ENCODE results near the gene KIF5C.

The KIF5C gene

DNA sequence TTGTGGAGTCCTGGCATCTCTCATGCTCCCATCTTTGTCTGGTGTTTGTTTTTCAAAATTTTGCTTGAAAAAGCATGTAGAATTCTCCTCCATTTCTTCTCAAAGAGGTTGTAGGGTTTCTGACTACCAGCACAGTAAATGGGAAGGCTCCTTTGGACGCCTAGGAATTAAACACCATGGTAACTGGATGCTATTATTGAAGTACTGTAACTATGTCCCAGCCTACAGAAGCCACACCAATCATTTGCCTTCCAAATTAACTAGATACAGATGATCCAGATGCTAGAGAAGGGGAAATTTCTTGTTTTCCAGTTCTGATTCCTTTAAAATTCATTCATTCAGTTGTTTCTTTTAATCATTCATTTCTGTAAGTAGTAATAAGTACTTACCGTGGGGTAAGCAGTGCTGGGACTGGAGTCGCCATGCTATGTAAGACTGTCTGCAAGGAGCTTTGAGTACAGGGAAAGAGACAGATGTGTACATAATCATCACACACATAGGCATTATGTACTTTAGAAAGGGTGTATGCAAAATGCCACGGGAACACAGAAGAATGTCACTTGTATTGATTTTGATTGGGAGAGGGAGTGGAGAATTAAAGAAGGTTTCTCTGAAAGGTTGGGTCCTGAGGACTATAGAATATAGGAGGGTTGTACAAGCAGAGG, 49.6 kb downstream of the KIF5C start:
- no peak for DNase-seq

DNA sequence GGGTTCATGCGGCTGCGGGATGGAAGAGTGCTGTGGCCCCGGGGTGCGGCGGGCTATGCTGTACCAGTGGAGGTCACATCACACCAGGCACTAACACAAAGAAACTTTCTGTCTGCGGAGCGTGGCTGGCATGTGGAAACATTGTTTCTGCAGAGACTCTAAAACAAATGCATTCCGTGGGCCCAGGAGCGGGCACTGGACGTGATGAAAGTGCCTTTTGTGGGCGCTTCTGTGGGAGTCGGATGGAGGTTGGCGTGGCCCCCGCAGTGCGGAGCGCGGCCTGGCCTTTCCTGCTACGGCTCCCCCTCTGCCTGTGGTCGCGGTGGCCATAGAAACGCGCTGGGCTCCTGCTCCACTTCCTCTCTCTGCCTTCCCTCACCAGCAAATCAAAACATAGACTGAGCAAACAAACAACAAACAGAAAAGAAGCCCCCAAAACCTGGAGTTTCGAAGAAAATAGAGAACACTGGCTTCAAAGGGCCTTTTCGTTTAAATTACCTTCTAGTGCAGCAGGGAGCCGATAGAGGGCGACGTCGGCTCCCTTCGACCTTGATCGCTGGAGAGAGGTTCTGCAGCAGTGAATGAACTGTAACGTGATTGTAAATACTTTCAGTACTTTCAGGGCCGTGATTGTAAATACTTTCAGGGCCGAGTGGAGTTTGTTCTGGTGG, 51.4 kb downstream of the KIF5C start:
- peak in 46 of 58 donors; percentile 23 to 83 (median 62) for DNase-seq

DNA sequence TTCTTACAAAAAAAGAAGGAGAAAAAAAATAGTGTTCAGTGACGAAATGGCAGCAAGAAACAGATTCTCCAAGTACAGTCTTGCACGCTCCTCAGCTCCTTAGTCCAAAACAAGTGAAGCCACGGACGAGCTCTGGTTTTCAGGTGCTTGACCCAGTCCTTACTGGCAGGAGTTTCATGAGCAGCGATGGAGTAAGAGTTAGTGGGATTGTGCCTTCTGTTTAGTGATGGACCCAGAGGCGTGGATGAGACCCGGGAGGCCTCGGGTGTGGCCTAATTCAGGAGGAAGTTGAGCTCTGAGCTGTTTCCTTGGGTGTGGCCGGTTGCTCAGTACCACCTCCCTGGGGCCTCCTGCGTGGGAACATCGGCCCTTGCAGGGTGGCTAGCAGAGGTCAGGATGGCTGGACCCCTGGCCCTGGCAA, 52.0 kb downstream of the KIF5C start:
- DNase-seq, result no peak

DNA sequence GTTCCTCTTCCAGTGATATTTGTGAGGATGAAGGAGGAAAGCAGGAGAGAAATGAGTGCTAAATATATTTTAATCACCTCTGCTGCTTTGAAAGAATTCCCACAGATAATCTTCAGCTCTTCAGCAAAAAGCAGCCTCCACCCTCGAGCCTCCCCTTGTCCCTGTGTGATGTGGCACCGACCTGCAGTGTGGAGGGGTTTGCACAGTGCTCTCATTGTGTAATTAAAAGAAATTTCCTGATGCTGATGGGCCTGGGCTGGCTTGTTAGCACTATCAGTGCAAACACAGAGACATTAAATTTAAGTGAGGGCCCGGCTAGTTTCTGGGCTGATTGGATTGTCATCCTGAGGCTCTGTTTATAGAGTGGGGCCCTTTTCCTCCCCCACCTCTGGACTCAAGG, 53.4 kb downstream of the KIF5C start:
- peak in 1 of 58 donors; percentile 20 for DNase-seq

DNA sequence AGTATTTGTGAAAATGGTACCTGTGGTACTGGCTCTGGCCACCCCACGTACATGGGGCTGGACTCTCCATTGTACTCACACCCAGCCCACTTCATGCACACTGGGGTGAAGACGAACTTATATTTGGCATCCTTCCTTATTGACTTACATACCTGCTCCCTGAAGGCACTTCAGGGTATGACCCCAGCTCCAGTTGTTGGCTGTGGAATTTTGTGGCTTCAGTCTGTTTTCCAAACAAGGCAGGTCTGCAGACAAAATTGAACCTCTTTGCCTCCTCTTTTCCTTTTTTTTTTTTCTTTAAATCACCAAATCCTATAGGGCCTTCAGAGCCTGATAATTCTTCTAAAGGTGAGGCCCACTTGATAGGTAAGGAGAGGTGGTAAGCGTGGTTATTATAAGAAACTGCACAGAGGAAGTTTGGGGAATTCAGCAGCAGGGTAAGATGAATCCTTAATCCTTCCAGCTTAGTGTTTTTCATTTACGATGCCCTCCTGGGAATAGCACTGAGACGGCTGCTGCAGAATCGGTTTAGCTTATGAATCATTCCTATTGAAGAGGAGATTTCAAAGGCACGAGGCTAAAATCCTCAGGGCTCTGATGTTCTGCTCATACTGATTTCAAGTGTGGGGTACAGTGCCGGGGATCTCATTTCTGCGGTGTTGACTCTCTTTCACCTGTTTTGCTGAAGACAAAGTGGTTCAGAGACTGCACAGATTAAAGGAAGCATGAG, 55.2 kb downstream of the KIF5C start:
- DNase-seq, result no peak

DNA sequence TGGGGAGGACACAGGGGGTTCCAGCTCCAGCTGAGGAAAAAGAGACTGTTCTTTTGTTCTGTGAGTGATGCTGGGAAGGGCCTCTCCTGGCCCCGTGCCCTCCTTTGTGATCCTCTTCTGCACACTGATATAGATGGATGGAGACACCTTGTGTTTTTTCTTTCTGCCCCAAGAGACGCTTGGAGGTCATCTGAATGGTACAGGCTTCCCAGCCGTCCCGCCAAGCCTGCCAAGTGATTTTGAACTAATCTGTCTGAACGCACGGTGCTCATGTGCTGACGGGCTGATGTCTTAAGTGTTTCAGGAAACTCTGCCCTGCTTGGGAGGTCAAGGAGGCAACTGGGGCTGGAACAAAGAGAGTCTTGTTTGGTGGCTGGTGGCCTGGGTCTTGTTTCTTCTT, 57.5 kb downstream of the KIF5C start:
- peak in 9 of 58 donors; percentile 14 to 42 (median 26) for DNase-seq

DNA sequence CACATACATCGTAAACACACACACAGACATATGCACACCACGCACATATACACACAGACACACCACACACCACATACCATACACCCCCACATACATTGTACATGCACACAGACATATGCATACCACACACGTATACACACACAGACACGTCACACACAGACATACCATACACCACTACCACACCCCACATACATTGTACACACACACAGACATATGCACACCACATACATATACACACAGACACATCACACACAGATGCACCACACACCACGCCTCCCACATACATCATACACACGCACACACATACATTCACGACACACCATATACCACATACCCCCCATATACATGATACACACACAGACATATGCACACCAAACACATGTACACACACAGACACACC, 58.4 kb downstream of the KIF5C start:
- DNase-seq, result no peak

DNA sequence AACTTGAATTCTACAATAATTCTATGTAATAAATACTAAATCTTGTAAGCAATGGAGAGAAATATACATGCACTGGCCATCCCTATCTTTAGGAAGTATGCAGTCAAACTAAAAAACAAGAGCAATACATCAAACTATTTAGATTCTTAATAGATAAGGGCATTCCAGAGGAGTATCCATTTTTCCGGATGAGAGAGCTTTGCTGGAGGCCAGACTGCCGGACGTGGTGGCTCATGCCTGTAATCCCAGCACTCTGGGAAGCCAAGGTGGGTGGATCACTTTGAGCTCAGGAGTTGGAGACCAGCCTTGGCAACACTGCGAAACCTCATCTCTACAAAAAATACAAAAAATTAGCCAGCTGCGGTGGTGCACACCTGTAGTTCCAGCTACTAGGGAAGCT, 60.8 kb downstream of the KIF5C start:
- DNase-seq, result no peak

DNA sequence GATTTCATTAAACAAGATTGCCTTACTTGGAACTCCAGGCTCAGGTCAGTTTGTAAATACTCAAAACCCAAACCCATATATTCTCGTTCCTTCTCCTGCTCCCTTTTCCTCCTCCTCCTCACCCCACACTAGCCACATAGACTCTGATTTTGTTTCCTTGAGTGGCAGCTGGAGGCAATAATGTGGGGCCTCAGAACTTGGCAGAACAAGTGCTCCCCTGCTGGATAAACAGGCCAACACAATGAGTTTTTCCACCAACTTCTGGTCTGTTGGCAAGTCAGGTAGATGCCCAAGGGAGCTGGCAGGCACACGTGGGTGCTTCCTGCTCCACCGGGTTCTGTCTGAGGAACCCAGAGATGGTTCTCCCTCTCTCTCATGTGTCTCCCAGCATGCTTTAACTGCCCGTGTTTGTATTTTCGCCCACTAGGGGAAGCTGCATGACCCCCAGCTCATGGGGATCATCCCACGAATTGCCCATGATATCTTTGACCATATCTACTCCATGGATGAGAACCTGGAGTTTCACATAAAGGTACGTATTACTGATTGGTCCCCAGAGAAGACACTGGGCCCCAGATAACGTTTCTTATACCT, 61.9 kb downstream of the KIF5C start:
- peak in 1 of 58 donors; percentile 9 for DNase-seq

DNA sequence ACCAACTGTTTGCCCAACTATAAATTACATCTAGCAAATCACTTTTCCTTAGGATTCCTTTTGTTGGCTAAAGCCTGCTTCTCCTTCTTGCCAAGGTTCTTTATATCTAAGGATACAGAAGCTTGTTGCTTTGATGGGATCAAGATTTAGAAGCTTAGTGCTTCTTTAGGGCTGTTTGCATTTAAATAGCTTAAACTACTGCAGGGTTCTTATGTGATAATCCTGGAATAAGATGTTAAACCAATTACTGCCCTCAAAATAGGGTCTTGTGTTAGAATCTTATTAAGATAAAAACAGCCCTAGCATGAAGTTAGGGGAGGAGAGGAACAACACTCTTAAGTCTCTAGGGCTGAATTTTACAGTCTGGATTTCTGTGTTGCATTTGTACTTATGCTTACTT, 64.2 kb downstream of the KIF5C start:
- DNase-seq, result no peak

DNA sequence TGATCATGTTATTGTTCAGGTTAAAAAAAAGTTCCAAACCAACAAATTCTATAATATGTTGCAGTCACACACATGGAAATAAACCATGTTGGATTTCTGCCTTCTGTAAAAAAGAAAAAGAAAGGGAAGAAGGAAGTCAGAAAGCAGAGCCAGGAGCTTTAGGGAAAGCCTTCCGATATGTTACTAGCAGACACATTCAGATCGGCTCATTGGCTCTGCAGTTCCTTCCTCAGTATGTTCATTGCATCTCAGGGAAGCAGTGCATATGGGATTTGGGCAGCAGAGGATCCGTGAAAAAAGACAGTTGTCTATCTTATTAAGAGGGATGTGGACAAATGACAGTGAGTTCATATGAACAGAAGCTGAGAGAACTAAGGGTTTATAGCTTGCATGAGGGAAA, 68.1 kb downstream of the KIF5C start:
- DNase-seq, result no peak

DNA sequence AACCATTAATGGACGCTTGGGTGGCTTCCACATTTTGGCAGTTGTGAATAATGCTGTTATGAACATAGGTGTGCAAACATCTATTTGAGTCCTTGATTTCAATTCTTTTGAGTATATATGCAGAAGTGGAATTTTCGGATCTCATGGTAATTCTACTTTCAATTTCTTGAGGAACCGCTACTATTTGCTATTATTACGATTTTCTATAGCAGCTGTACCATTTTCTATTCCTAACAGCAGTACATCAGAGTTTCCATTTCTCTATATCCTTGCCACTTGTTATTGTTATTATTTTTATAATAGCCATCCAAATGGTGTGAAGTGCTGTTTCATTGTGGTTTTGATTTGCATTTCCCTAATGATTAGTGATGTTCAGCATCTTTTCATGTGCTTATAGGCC, 69.5 kb downstream of the KIF5C start:
- DNase-seq, result no peak

DNA sequence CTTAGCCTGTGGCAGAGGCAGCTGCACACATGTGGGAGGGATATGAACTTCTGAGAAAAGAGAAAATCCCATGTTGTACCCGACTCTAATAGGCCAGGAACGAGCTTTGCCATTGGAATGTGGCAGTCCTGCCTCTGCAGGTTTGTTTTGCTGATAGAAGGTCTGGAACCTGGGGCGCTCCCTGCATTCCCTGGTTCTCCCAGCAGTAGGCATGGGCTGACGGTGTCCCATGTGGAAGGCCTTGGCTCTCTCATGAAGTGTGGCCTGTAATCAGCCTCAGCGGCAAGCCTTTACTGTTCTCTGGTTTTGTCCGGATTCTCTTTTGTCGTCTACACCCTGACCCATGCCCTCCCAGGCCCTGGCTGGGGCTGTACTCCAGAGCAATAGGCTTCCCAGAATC, 72.3 kb downstream of the KIF5C start:
- no peak for DNase-seq

DNA sequence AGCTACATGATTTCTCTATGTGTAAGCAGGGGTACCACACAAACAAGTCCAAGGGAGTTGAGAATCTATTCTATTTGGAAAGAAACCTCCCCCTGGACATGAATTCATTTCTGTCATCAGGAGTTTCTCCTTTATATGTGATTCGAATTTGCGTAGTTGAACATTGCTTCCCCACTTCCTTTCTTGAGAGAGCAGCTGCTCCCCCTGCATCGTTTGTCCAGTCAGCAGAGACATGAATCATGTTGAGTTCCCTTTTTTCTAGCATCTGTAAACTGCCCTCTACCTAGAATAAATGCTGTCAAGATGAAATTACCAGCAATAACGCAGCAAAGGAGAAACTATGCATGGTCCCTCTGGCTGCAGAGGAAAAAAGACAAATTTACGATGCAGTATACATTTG, 73.8 kb downstream of the KIF5C start:
- peak in 1 of 58 donors; percentile 39 for DNase-seq

DNA sequence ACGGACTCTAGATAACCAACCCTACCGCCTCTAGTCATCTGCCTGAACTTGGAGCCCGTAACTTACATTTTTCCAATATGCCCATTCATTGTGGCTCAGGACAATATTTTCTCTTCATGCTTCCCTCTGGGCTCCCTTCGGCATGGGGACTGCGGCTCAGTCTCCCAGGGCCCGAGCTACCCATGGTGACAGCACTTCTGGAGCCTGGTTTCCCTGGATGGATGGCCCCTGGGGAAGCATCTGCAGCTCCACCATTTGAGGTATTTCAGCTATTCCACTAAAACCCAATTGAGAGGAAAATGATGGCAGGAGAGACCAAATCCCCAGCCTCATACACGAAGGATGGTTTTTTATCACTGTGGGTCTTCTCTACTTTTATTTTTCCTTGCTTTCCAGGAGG, 74.3 kb downstream of the KIF5C start:
- no peak for DNase-seq

DNA sequence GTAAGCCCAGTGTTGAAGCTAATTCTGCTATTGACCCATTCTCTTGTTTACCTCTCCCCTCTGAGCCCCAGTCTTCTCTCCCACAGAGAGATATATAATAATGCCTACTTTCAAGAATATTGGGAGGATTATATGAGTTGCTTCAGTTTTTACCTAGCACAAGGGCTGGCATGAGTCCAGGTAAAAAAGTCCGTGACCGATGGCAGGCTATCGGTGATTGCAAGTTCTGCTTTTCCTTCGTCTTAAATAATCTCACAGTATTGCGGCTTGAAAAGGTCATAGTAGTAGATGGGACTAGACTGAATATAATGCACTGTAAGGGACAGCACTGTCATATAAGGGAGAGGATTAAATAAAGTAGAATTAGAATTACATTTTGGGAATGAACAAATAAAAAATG, 77.6 kb downstream of the KIF5C start:
- no peak for DNase-seq

DNA sequence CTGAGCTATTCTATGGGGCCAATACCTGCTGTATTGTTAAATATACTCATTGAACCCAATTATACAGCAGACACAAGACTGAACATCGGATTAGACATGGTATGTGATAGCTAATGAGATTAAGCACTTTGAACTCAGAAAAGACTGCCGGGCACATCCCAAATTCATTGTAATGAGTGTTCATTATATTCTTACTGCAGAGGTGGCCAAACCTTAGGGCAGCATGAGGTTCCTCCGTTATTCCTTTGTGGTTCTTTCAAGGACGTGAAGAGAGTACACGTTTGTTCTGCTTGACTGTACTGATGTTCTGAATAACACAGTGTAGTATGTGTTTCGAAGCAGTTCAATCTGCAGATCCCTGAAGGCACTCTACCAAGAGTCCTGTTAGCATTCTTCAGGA, 78.4 kb downstream of the KIF5C start:
- no peak for DNase-seq

DNA sequence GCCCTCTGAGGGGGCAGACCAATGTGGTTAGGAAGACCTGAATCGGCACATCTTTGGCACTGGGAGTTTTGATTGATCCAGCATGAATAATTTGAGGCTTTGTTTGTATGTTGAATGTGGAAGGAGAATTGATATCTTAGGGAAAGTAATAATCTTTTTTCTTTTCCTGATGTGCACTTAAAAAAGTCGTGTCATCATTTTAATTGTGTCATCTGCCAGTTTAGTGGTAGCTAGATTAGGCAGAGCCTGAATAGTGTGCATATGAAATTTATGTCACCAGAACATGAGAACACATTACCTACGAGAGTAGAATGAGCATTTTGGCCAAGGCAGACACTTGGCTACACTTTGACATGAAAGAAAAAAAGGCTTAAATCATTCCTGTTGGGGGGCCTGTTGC, 79.5 kb downstream of the KIF5C start:
- no peak for DNase-seq

DNA sequence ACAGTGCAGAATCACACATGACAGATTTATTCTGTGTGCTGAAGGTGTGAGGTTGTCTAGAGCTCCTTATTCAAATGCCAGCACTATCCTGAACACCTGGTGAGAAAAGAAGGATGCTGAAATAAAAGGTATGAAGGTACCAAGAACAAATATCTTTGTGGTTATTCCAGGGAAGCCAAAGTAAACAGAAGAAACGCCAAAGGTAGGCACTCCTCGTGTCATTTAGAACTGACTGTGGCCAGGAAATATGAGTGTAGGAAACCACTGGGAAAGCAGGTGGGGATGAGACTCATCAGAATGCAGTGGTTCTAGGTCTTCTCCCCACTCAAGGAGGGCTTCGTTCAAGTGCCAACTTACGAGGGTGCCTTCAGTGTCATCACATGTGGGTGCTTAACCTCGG, 80.8 kb downstream of the KIF5C start:
- no peak for DNase-seq

DNA sequence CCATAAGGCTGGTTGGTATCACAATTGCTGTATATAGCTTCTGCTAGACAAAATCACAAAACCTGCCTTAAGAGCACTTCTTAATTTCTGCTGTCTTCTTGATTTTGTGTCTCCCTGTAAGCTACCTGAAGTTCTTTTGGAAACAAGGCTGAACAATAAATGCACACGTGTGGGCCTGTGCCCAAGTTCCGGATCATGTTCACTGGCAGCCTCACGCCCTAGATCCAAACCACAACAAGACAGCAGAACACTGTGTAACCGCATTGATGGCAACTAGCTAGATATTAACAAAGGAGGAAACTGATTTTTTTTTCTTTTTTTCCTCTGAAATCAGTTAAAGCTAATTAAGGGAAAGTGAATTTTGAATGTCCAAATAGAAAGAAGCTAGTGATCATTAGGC, 82.0 kb downstream of the KIF5C start:
- DNase-seq, result no peak

DNA sequence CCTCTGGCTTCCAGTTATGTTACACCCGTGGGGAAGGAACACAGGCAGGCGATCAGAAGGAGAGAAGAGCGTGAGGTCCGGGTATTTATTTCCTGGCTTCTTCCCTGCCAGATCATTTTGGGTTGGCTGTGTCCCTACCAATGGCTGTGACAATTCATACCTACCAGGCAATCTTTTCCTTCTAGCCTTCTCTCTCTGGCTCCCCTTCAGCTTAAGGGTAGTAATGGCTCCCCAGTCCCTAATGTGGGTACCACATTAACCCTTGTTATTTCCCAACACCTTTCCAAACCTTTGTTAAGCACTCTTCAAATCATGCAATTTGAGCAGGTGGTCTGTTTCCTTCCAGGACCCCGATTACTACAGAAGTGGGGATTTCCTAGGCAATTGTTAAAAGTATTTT, 84.7 kb downstream of the KIF5C start:
- DNase-seq, result no peak

DNA sequence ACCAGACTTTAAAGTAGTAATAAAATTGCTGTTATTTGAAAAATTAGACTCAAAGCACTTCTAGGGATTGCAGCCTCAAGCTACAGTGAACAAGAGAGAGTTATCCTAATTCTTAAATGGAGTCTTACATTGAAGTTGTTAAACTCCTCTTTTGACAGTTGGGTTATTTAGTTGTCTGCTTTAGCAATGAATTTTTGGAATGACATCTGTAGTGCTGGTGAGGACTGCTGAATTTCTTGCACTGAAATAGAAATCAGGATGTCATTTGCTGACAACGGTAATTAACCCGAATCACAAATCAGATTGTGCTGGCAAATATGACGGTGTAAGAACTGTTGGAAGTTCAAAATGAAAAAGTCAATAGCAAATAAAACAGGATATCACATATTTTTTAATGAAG, 85.5 kb downstream of the KIF5C start:
- no peak for DNase-seq

Measured in anterior cingulate cortex (tissue), 58 donors.